ENCODE measurements around the gene ELOA2.
"Not testable (repeated sequence)": the region's sequence is repeated elsewhere in the genome, so short reads cannot be mapped to it uniquely, and the experiment has no call there.

Gene ELOA2

DNA sequence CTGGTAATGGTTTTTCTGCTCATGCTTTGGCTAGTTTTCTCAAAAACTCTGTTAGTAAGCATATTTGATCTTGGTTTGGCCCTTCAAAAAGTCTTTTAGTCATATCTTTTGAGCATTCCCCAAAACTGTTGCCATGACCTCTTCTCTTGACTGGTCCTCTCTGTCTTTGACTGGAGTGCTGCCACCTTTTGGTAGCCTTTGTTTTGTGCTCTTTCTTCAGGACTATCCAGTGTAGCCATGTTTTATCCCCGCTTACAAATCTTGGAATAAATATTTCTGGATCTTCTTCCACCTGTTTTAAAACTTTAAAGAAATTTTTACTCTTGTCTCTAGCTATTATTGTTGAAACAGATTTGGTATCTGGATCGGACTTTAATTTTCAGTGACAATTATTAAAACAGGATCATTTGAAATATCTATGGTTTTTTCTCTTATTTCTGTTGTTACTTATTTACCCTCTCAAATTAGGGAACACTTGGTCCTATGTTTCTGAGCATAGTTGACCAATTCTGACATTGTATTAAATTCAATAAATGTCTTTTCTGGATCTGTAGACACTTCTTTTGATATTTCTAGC lies 965 bp upstream of the ELOA2 start:
- H3K27ac ChIP-seq, result no peak overlapping the region
- TF ChIP-seq, protein P1, sequence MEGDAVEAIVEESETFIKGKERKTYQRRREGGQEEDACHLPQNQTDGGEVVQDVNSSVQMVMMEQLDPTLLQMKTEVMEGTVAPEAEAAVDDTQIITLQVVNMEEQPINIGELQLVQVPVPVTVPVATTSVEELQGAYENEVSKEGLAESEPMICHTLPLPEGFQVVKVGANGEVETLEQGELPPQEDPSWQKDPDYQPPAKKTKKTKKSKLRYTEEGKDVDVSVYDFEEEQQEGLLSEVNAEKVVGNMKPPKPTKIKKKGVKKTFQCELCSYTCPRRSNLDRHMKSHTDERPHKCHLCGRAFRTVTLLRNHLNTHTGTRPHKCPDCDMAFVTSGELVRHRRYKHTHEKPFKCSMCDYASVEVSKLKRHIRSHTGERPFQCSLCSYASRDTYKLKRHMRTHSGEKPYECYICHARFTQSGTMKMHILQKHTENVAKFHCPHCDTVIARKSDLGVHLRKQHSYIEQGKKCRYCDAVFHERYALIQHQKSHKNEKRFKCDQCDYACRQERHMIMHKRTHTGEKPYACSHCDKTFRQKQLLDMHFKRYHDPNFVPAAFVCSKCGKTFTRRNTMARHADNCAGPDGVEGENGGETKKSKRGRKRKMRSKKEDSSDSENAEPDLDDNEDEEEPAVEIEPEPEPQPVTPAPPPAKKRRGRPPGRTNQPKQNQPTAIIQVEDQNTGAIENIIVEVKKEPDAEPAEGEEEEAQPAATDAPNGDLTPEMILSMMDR (conservative IDR thresholded peaks at IDR 0.05; ENCODE audit: low read depth, low read length), result peak; percentile 70

GRCh38 chr18:47034591-47034990 lies 830 bp downstream of the ELOA2 start:
- not testable (repeated sequence) for H3K36me3 ChIP-seq (ENCODE audit: insufficient read depth); H3K9ac ChIP-seq; H4K20me1 ChIP-seq (ENCODE audit: insufficient read depth); H3K79me2 ChIP-seq (ENCODE audit: insufficient read depth, low read depth); H3K4me1 ChIP-seq (ENCODE audit: low read depth, poor library complexity, severe bottlenecking); H2AFZ ChIP-seq (ENCODE audit: low read depth); H3K27ac ChIP-seq; H3K27me3 ChIP-seq (ENCODE audit: insufficient read depth, low read depth); H3K4me2 ChIP-seq; H3K4me3 ChIP-seq (IDR thresholded peaks at IDR 0.05; ENCODE audit: insufficient read depth, low read depth, low read length)

More for the DNA sequence above, 965 bp upstream of the ELOA2 start:
- Histone ChIP-seq H3K27me3 (ENCODE audit: insufficient read depth, low read depth) (no peaks in the 10 kb centered on the region), H4K20me1 (ENCODE audit: insufficient read depth) (no peaks in the 10 kb centered on the region), H3K4me1 (ENCODE audit: low read depth, poor library complexity, severe bottlenecking) (no peaks in the 10 kb centered on the region), H3K9ac (no peak overlapping the region), H3K79me2 (ENCODE audit: insufficient read depth, low read depth) (no peaks in the 10 kb centered on the region), H3K36me3 (ENCODE audit: insufficient read depth) (no peaks in the 10 kb centered on the region), H3K4me3 (IDR thresholded peaks at IDR 0.05; ENCODE audit: insufficient read depth, low read depth, low read length) (no peak overlapping the region), H2AFZ (ENCODE audit: low read depth) (no peak overlapping the region), H3K4me2 (no peak overlapping the region)

- Histone ChIP-seq H4K20me1 (ENCODE audit: insufficient read depth) (no peaks in the 10 kb centered on the region), H3K27ac (no peak overlapping the region), H3K79me2 (ENCODE audit: insufficient read depth, low read depth) (no peaks in the 10 kb centered on the region), H3K27me3 (ENCODE audit: insufficient read depth, low read depth) (no peaks in the 10 kb centered on the region), H3K9ac (no peak overlapping the region), H3K4me1 (ENCODE audit: low read depth, poor library complexity, severe bottlenecking) (no peaks in the 10 kb centered on the region), H3K36me3 (ENCODE audit: insufficient read depth) (no peaks in the 10 kb centered on the region), H3K4me2 (no peak overlapping the region), H3K4me3 (IDR thresholded peaks at IDR 0.05; ENCODE audit: insufficient read depth, low read depth, low read length) (no peak overlapping the region), H2AFZ (ENCODE audit: low read depth) (no peak overlapping the region)
- TF ChIP-seq, protein P1 (conservative IDR thresholded peaks at IDR 0.05; ENCODE audit: low read depth, low read length), result no peak
These were observed 2.5 kb downstream of the ELOA2 start for GRCh38 chr18:47032945-47033344.

DNA sequence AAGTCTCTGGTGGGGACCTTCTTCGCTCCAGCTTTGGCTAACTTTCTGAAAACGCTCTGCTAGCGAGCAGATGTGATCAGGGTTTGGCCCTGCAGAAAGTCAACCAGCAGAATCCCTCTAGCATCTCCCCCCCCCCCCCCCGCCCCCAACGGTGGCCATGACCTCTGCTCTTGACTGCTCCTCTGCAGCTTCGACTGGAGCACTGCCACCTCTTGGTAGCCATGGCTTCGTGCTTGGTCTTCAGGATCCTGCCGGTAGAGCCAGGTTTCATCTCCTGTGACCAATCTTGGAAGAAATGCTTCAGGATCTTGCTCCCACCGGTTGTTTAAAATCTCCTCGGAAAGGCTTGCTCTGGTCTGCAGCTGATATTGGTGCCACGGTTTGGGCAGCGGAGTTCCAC lies 4.5 kb downstream of the ELOA2 start:
- not testable (repeated sequence) for H3K36me3 ChIP-seq (ENCODE audit: insufficient read depth); H4K20me1 ChIP-seq (ENCODE audit: insufficient read depth); H3K4me1 ChIP-seq (ENCODE audit: low read depth, poor library complexity, severe bottlenecking); H3K79me2 ChIP-seq (ENCODE audit: insufficient read depth, low read depth); H3K9ac ChIP-seq; H3K4me3 ChIP-seq (IDR thresholded peaks at IDR 0.05; ENCODE audit: insufficient read depth, low read depth, low read length); H3K27ac ChIP-seq; H2AFZ ChIP-seq (ENCODE audit: low read depth); H3K27me3 ChIP-seq (ENCODE audit: insufficient read depth, low read depth); H3K4me2 ChIP-seq

- not testable (repeated sequence) for H4K20me1 ChIP-seq (ENCODE audit: insufficient read depth); H3K4me2 ChIP-seq; H3K27ac ChIP-seq; H2AFZ ChIP-seq (ENCODE audit: low read depth); H3K79me2 ChIP-seq (ENCODE audit: insufficient read depth, low read depth); H3K4me1 ChIP-seq (ENCODE audit: low read depth, poor library complexity, severe bottlenecking); H3K9ac ChIP-seq; H3K27me3 ChIP-seq (ENCODE audit: insufficient read depth, low read depth); H3K36me3 ChIP-seq (ENCODE audit: insufficient read depth); H3K4me3 ChIP-seq (IDR thresholded peaks at IDR 0.05; ENCODE audit: insufficient read depth, low read depth, low read length)
These were observed 5.6 kb downstream of the ELOA2 start for GRCh38 chr18:47029684-47030353.

DNA sequence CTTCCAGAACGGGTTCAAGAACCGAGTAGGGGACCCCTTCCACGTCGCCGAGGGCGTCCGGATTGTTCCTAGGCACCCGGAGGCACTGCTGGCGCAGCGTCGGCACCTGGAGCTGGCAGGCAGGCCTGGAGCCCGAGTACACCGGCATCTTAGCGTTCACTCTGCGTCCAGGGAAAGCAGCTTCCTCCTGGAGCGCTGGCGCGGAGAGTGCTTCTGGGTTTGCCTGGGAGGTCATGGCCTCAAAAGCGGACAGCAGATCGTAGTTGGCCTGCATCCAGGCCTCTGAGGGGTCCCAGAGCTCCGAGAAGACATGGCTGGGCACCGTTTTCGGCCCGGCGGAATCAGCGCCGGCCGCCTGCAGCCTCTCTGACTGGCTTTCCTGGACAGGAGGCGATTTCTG lies 6.7 kb downstream of the ELOA2 start:
- H3K79me2 ChIP-seq (ENCODE audit: insufficient read depth, low read depth); H3K36me3 ChIP-seq (ENCODE audit: insufficient read depth); H3K4me3 ChIP-seq (IDR thresholded peaks at IDR 0.05; ENCODE audit: insufficient read depth, low read depth, low read length); H3K27ac ChIP-seq; H3K27me3 ChIP-seq (ENCODE audit: insufficient read depth, low read depth); H4K20me1 ChIP-seq (ENCODE audit: insufficient read depth); H3K4me2 ChIP-seq; H3K4me1 ChIP-seq (ENCODE audit: low read depth, poor library complexity, severe bottlenecking); H3K9ac ChIP-seq; H2AFZ ChIP-seq (ENCODE audit: low read depth): not testable (repeated sequence)

GRCh38 chr18:47025557-47026174 lies 9.8 kb downstream of the ELOA2 start:
- H3K4me1 ChIP-seq (ENCODE audit: low read depth, poor library complexity, severe bottlenecking); H2AFZ ChIP-seq (ENCODE audit: low read depth); H3K27ac ChIP-seq; H3K27me3 ChIP-seq (ENCODE audit: insufficient read depth, low read depth); H3K4me3 ChIP-seq (IDR thresholded peaks at IDR 0.05; ENCODE audit: insufficient read depth, low read depth, low read length); H3K36me3 ChIP-seq (ENCODE audit: insufficient read depth); H3K4me2 ChIP-seq; H3K9ac ChIP-seq; H4K20me1 ChIP-seq (ENCODE audit: insufficient read depth); H3K79me2 ChIP-seq (ENCODE audit: insufficient read depth, low read depth): not testable (repeated sequence)

GRCh38 chr18:47023769-47024465 lies 11.5 kb downstream of the ELOA2 start:
- H3K4me3 ChIP-seq (IDR thresholded peaks at IDR 0.05; ENCODE audit: insufficient read depth, low read depth, low read length); H3K27ac ChIP-seq; H2AFZ ChIP-seq (ENCODE audit: low read depth); H3K36me3 ChIP-seq (ENCODE audit: insufficient read depth); H3K27me3 ChIP-seq (ENCODE audit: insufficient read depth, low read depth); H4K20me1 ChIP-seq (ENCODE audit: insufficient read depth); H3K4me1 ChIP-seq (ENCODE audit: low read depth, poor library complexity, severe bottlenecking); H3K4me2 ChIP-seq; H3K9ac ChIP-seq; H3K79me2 ChIP-seq (ENCODE audit: insufficient read depth, low read depth): not testable (repeated sequence)
